Karpas-422 (cell line): ENCODE measurements around the gene GIPC1. TPM values are rescaled to one million over a fixed set of nuclear protein-coding genes. Genes with fewer than 3 reads are reported as not detected.
"Not testable (repeated sequence)": the region's sequence is repeated elsewhere in the genome, so short reads cannot be mapped to it uniquely, and the experiment has no call there.

Experiments used
- DNase-seq: peaks from one replicate; pipeline ENCODE4 v3.0.0-alpha.2; 2015
- H2AFZ ChIP-seq: fragments of 200-600 bp; sonication (generic); 2 replicates; pipeline ENCODE4 v1.6.1; 2014; ENCODE audit warnings: antibody characterized with exemption, low read length, mixed read lengths
- H3K27ac ChIP-seq: fragments of 200-600 bp; sonication (generic); 2 replicates; pipeline ENCODE4 v1.5.1; 2014; ENCODE audit warnings: mild to moderate bottlenecking, low read length, moderate library complexity
- H3K27me3 ChIP-seq: fragments of 200-600 bp; sonication (generic); 2 replicates; pipeline ENCODE4 v1.6.1; 2014; ENCODE audit warnings: low read length, mixed read lengths
- H3K36me3 ChIP-seq: fragments of 200-600 bp; sonication (generic); 2 replicates; pipeline ENCODE4 v1.6.1; 2014; ENCODE audit warnings: low read length, mixed read lengths; ENCODE audit not compliant: insufficient read depth
- H3K4me1 ChIP-seq: fragments of 200-600 bp; sonication (generic); 2 replicates; pipeline ENCODE4 v1.6.1; 2014; ENCODE audit warnings: mild to moderate bottlenecking, low read length, mixed read lengths
- H3K4me2 ChIP-seq: fragments of 200-600 bp; sonication (generic); 2 replicates; pipeline ENCODE4 v1.6.1; 2014; ENCODE audit warnings: low read length, low read depth, mild to moderate bottlenecking; ENCODE audit not compliant: poor library complexity, severe bottlenecking
- H3K4me3 ChIP-seq: fragments of 200-600 bp; sonication (generic); 2 replicates; pipeline ENCODE4 v1.5.1; 2014; ENCODE audit warnings: mild to moderate bottlenecking, antibody characterized with exemption, low read length, mixed read lengths
- H3K79me2 ChIP-seq: fragments of 200-600 bp; sonication (generic); 2 replicates; pipeline ENCODE4 v1.6.1; 2014; ENCODE audit warnings: mild to moderate bottlenecking, low read length, mixed read lengths
- H3K9ac ChIP-seq: fragments of 200-600 bp; sonication (generic); 2 replicates; pipeline ENCODE4 v1.6.0; 2014; ENCODE audit warnings: low read length
- H3K9me2 ChIP-seq: fragments of 200-600 bp; sonication (generic), shearing (Covaris generic); replicated peaks from 2 replicates; pipeline ENCODE4 v1.6.0; 2014; ENCODE audit warnings: mild to moderate bottlenecking, low read length, moderate library complexity; ENCODE audit not compliant: insufficient read depth
- H3K9me3 ChIP-seq: fragments of 300-700, 200-600 bp; sonication (generic); 2 replicates; pipeline ENCODE4 v1.6.1; 2014; ENCODE audit warnings: low read length, mixed read lengths
- H4K20me1 ChIP-seq: fragments of 200-600 bp; sonication (generic); 2 replicates; pipeline ENCODE4 v1.6.1; 2014; ENCODE audit warnings: mild to moderate bottlenecking, antibody characterized with exemption, low read length, low read depth; ENCODE audit not compliant: insufficient read depth
- total RNA-seq: library from RNA; depleted of rRNA; stranded (reverse); fragments of >200 nt; shearing (Covaris generic); gene quantifications from 2 replicates; pipeline ENCODE4 v1.2.3, GENCODE V29; 2014; ENCODE audit warnings: low replicate concordance; rRNA removed

The GIPC1 gene
- total RNA-seq, result 1.9 and 4.6 TPM in 2 replicates

GRCh38 chr19:14496029-14496833 lies at the start of gene GIPC1:
GIPC1 (minus strand) TSS chr19:14496127; CDS start chr19:14482976, 13,151 bp downstream.
- peak within 1 kb of the TSS; percentile 47 for H3K4me2 ChIP-seq
- H3K9me3 ChIP-seq, result no peaks in the 10 kb centered on the region
- DNase-seq, result peak; percentile 81
- H3K4me3 ChIP-seq, result peak within 1 kb of the TSS; percentile 57; the same call in 1 of the 2 replicates
- no peaks in the 10 kb centered on the region for H3K9me2 ChIP-seq
- H4K20me1 ChIP-seq, result no peaks in the 10 kb centered on the region
- no peak within 1 kb of the TSS for H2AFZ ChIP-seq
- no peaks in the 10 kb centered on the region for H3K36me3 ChIP-seq
- H3K4me1 ChIP-seq, result peaks cover 4% of the 10 kb centered on the region
- H3K9ac ChIP-seq, result peak within 1 kb of the TSS; percentile 50
- H3K27ac ChIP-seq, result no peak within 1 kb of the TSS
- H3K27me3 ChIP-seq, result no peaks in the 10 kb centered on the region
- no peaks in the 10 kb centered on the region for H3K79me2 ChIP-seq

GRCh38 chr19:14545716-14546082 lies 49.8 kb upstream of the GIPC1 start:
- H3K27me3 ChIP-seq, result no peaks in the 10 kb centered on the region
- DNase-seq, result no peak
- no peak overlapping the region for H3K27ac ChIP-seq
- H4K20me1 ChIP-seq, result no peaks in the 10 kb centered on the region; the same call in 1 of the 2 replicates
- no peak overlapping the region for H2AFZ ChIP-seq
- peaks cover 64% of the 10 kb centered on the region for H3K79me2 ChIP-seq
- H3K4me1 ChIP-seq, result 0 out of 2 replicates have a peak, but pooled peaks cover 3% of the 10 kb centered on the region
- H3K36me3 ChIP-seq, result no peaks in the 10 kb centered on the region; the same call in 1 of the 2 replicates
- no peak overlapping the region for H3K9ac ChIP-seq
- H3K9me3 ChIP-seq, result no peaks in the 10 kb centered on the region
- H3K4me2 ChIP-seq, result no peak overlapping the region
- H3K9me2 ChIP-seq, result no peaks in the 10 kb centered on the region
- H3K4me3 ChIP-seq, result no peak overlapping the region

DNA sequence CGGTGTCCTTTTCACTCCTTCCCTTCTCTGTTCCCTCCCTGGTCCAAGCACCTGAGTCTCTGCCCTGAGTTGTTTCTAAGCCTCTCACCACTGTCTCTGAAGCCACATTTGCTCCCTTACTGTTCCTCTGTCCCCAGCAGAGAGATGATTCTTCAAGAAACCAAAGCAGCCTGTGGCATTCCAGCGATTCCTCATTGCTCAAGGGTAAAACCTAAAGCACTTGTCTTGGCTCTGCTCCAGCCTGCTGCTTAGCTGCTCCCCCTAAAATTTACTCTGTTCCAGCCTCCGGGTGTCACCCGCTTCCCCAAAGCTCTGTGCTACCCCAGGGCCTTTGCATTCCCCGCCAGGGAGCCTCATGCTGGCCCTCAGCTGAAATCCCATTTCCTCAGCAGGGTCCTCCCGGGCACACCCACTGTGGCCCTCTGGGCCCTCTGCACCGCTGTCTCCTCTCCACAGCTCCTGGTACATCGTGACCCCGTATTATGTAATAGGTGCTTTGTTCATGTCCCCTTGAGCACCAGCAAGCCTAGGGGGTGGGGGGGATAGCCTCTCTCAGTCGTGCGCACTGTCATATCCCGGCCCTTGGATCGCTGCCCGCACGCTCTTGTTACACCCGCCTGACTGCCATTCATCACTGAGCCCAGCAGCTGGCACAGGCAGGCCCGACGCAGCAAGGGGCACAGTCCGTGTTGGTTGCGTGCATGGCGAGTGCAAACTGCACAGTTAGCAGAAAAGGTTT lies 49.2 kb upstream of the GIPC1 start:
- H3K9me2 ChIP-seq, result no peaks in the 10 kb centered on the region
- H3K27ac ChIP-seq, result no peak overlapping the region
- DNase-seq, result no peak
- H2AFZ ChIP-seq, result no peak overlapping the region
- H3K9me3 ChIP-seq, result no peaks in the 10 kb centered on the region
- H3K4me3 ChIP-seq, result no peak overlapping the region
- no peaks in the 10 kb centered on the region; the same call in 1 of the 2 replicates for H3K36me3 ChIP-seq
- no peak overlapping the region for H3K9ac ChIP-seq
- no peak overlapping the region for H3K4me2 ChIP-seq
- peaks cover 65% of the 10 kb centered on the region for H3K79me2 ChIP-seq
- 0 out of 2 replicates have a peak, but pooled peaks cover 3% of the 10 kb centered on the region for H3K4me1 ChIP-seq
- H3K27me3 ChIP-seq, result no peaks in the 10 kb centered on the region
- no peaks in the 10 kb centered on the region; the same call in 1 of the 2 replicates for H4K20me1 ChIP-seq

- Histone ChIP-seq H3K9me2 (no peaks in the 10 kb centered on the region), H3K27ac (no peak overlapping the region), H4K20me1 (no peaks in the 10 kb centered on the region; the same call in 1 of the 2 replicates), H2AFZ (no peak overlapping the region), H3K4me1 (0 out of 2 replicates have a peak, but pooled peaks cover 3% of the 10 kb centered on the region), H3K9ac (no peak overlapping the region), H3K79me2 (peaks cover 68% of the 10 kb centered on the region), H3K36me3 (no peaks in the 10 kb centered on the region; the same call in 1 of the 2 replicates), H3K4me3 (no peak overlapping the region), H3K9me3 (no peaks in the 10 kb centered on the region), H3K27me3 (no peaks in the 10 kb centered on the region), H3K4me2 (no peak overlapping the region)
- no peak for DNase-seq
Measured at GRCh38 chr19:14544047-14544446, 48.1 kb upstream of the GIPC1 start.

- Histone ChIP-seq H3K9me2 (no peaks in the 10 kb centered on the region), H3K36me3 (no peaks in the 10 kb centered on the region), H3K9me3 (no peaks in the 10 kb centered on the region), H3K4me3 (no peak overlapping the region), H3K4me2 (no peak overlapping the region), H3K27me3 (no peaks in the 10 kb centered on the region), H3K4me1 (peaks cover 3% of the 10 kb centered on the region; the same call in 1 of the 2 replicates), H3K27ac (no peak overlapping the region), H3K9ac (no peak overlapping the region), H2AFZ (no peak overlapping the region), H4K20me1 (peaks cover 2% of the 10 kb centered on the region; the same call in 1 of the 2 replicates), H3K79me2 (peaks cover 70% of the 10 kb centered on the region)
- DNase-seq, result no peak
Measured at GRCh38 chr19:14542711-14543328, 46.9 kb upstream of the GIPC1 start.

GRCh38 chr19:14541979-14542378 lies 46.1 kb upstream of the GIPC1 start:
- H3K27me3 ChIP-seq, H3K27ac ChIP-seq, H3K4me1 ChIP-seq, H3K36me3 ChIP-seq, H2AFZ ChIP-seq, H3K4me3 ChIP-seq, H3K9me2 ChIP-seq, H3K9me3 ChIP-seq, H4K20me1 ChIP-seq, H3K4me2 ChIP-seq, H3K9ac ChIP-seq, DNase-seq: not testable (repeated sequence)
- H3K79me2 ChIP-seq, result peaks cover 75% of the 10 kb centered on the region

- no peak overlapping the region for H3K9ac ChIP-seq
- no peaks in the 10 kb centered on the region for H3K9me2 ChIP-seq
- peaks cover 69% of the 10 kb centered on the region for H3K79me2 ChIP-seq
- H3K36me3 ChIP-seq, result no peaks in the 10 kb centered on the region
- peaks cover 10% of the 10 kb centered on the region for H3K4me1 ChIP-seq
- H3K27ac ChIP-seq, result no peak overlapping the region
- DNase-seq, result no peak
- no peak overlapping the region for H3K4me3 ChIP-seq
- H3K4me2 ChIP-seq, result no peak overlapping the region
- H3K9me3 ChIP-seq, result no peaks in the 10 kb centered on the region
- H2AFZ ChIP-seq, result no peak overlapping the region
- no peaks in the 10 kb centered on the region for H3K27me3 ChIP-seq
- peaks cover 11% of the 10 kb centered on the region; the same call in 1 of the 2 replicates for H4K20me1 ChIP-seq
Measured at GRCh38 chr19:14540741-14541525, 45.0 kb upstream of the GIPC1 start.
